Medulla oblongata (tissue), 1 donor: ENCODE results near the gene CFAP97.

ENCODE experiments used
- DNase-seq: peaks from one replicate; pipeline ENCODE4 v3.0.0-alpha.2; 2015; ENCODE audit errors: extremely low spot score

The CFAP97 gene

DNA sequence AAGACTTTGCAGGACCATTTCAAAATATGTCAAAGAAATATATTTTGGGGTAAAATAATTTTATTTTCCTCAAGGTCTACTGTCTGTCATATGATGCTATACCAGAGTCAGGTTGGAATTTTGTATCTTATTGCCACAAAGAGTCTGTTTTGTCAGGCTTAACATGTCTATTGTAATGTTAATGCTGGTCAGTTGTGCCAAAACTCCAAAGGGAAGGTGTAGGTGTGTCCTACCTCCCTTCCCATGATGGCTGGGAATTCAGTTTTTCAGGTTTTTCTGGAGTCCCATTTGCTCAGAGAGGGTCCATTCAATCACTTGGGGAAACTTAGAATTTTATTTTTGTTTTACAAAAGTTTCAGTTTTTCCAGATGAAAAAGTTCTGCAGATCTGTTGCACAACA, 94.1 kb downstream of the CFAP97 start:
- no peak for DNase-seq
